ENCODE measurements around the gene CR2. TPM values are rescaled to one million over a fixed set of nuclear protein-coding genes. Genes with fewer than 3 reads are reported as not detected.

CR2 gene
- total RNA-seq: not detected

GRCh38 chr1:207454046-207454964 lies at the start of gene CR2:
Gene CR2 (plus strand): TSS chr1:207454328. CDS start chr1:207454419, 91 bp downstream.
- peaks cover 0 to 17% (median 11%) of the 10 kb centered on the region in 4 donors for H3K4me1 ChIP-seq
- H3K9me3 ChIP-seq: no peaks in the 10 kb centered on the region
- H3K27ac ChIP-seq: peak within 1 kb of the TSS in 1 of 4 donors; percentile 51
- peaks cover 0 to 38% of the 10 kb centered on the region in 2 donors for H3K27me3 ChIP-seq
- TF ChIP-seq POLR2A (IDR thresholded peaks at IDR 0.05) (no peak), CTCF (IDR thresholded peaks at IDR 0.05) (peak in 2 of 5 experiments; percentile 6 to 22)
- DNase-seq (ENCODE audit: low spot score in 2 of 2): peak in 1 of 2 donors; percentile 5
- H3K36me3 ChIP-seq: no peaks in the 10 kb centered on the region
- 2 to 3% methylated on average over 34 to 54 of the region's 75 CpGs for WGBS, 2 donors
- peak within 1 kb of the TSS; percentile 7 to 56 (median 44) for H3K4me3 ChIP-seq

- Histone ChIP-seq H3K36me3 (no peaks in the 10 kb centered on the region), H3K27me3 (no peaks in the 10 kb centered on the region), H3K9me3 (no peaks in the 10 kb centered on the region), H3K4me1 (peaks cover 0 to 8% (median 0%) of the 10 kb centered on the region in 4 donors), H3K4me3 (no peak overlapping the region), H3K27ac (no peak overlapping the region)
- no peak for TF ChIP-seq EP300 (IDR thresholded peaks at IDR 0.05)
- peak; percentile 62 to 80 (median 62) for TF ChIP-seq CTCF (IDR thresholded peaks at IDR 0.05)
- TF ChIP-seq POLR2A (IDR thresholded peaks at IDR 0.05): no peak
- 80 to 81% methylated on average over 6 of the region's 6 CpGs for WGBS, 2 donors
- DNase-seq (ENCODE audit: low spot score in 2 of 2): no peak
Observed at GRCh38 chr1:207404849-207405525, 49.1 kb upstream of the CR2 start.

GRCh38 chr1:207405814-207406213 lies 48.3 kb upstream of the CR2 start:
- peaks cover 0 to 8% (median 0%) of the 10 kb centered on the region in 4 donors for H3K4me1 ChIP-seq
- H3K27me3 ChIP-seq: no peaks in the 10 kb centered on the region
- no peak overlapping the region for H3K27ac ChIP-seq
- TF ChIP-seq POLR2A (IDR thresholded peaks at IDR 0.05) (no peak), CTCF (IDR thresholded peaks at IDR 0.05) (no peak), EP300 (IDR thresholded peaks at IDR 0.05) (no peak)
- DNase-seq (ENCODE audit: low spot score in 2 of 2): no peak
- no peaks in the 10 kb centered on the region for H3K9me3 ChIP-seq
- no peaks in the 10 kb centered on the region for H3K36me3 ChIP-seq
- no peak overlapping the region for H3K4me3 ChIP-seq

GRCh38 chr1:207407655-207408260 lies 46.4 kb upstream of the CR2 start:
- no peak for DNase-seq (ENCODE audit: low spot score in 2 of 2)
- 29 to 36% methylated on average over 1 of the region's 1 CpG for WGBS, 2 donors
- Histone ChIP-seq H3K27ac (no peak overlapping the region), H3K4me3 (no peak overlapping the region), H3K27me3 (no peaks in the 10 kb centered on the region), H3K9me3 (no peaks in the 10 kb centered on the region), H3K4me1 (peaks cover 0 to 4% (median 0%) of the 10 kb centered on the region in 4 donors), H3K36me3 (no peaks in the 10 kb centered on the region)
- TF ChIP-seq CTCF (IDR thresholded peaks at IDR 0.05) (no peak), EP300 (IDR thresholded peaks at IDR 0.05) (peak in 1 of 2 donors; percentile 43)

Measured in tibial nerve (tissue), 4 donors.